ENCODE results near the gene PEX26. TPM values are rescaled to one million over a fixed set of nuclear protein-coding genes. Genes with fewer than 3 reads are reported as not detected.

The PEX26 gene
- total RNA-seq, 1 experiment from 2014 or later: 21.9 TPM

DNA sequence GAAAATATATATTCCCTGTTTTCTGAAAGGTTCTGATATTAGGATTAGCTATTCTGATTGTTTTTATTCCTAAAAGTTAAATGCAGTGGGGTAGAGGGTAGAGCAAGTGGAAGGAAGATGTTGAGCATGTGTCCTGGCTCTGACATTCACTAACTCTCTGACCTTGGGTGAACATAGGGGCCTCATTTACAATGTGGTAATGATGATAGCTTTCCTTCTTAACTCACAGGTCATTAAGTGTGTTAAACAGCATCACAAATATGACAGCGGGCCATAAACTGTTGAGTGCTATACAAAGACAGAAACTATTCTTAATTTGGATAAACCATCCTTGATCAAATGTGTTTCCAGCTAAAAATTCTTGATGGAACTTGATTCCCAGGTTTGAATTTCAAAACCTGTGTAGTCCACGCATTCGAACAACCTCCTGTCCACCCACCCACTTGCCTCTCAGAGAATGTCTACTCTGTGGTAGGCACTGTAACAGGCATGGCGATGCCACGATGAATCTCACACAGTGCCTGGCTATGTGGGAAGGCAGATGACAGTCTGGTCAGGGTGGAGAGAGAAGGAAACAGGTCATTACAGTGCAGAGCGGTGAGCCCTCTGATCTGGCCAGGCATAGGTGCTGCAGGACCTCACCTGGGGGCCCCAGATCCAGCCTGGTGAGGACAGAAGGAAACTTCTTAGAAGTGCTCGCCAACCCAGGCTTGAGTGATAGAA, 19.3 kb upstream of the PEX26 start:
- BruUV-seq (replicated peaks): no TSS peak
- Histone ChIP-seq H3K4me1 (ENCODE audit: control insufficient read depth, insufficient read depth, low read length) (no peaks in the 10 kb centered on the region), H3K4me3 (ENCODE audit: low read depth in 2 of 2, low read length in 2 of 2) (no peak overlapping the region), H3K27me3 (ENCODE audit: control insufficient read depth, insufficient read depth, low read length) (no peaks in the 10 kb centered on the region), H3K9me3 (ENCODE audit: control insufficient read depth, insufficient read depth, low read depth, low read length) (no peaks in the 10 kb centered on the region), H3K36me3 (ENCODE audit: control insufficient read depth, insufficient read depth, low read length) (no peaks in the 10 kb centered on the region), H3K27ac (ENCODE audit: low read length) (no peak overlapping the region)
- POLR2A ChIA-PET: interaction anchor here (0.6 kb wide), 1 partner anchor 480 kb away, joined by 5 read pairs; no protein-coding TSS in a partner anchor
- in situ Hi-C loops (cut with HindIII; ENCODE audit: low pct_unique_long_range_greater_than_20kb, low sequenced_read_pairs): no loop called here
- DNase-seq (ENCODE audit: low read depth, low spot score): no peak
- TF ChIP-seq, protein P1, sequence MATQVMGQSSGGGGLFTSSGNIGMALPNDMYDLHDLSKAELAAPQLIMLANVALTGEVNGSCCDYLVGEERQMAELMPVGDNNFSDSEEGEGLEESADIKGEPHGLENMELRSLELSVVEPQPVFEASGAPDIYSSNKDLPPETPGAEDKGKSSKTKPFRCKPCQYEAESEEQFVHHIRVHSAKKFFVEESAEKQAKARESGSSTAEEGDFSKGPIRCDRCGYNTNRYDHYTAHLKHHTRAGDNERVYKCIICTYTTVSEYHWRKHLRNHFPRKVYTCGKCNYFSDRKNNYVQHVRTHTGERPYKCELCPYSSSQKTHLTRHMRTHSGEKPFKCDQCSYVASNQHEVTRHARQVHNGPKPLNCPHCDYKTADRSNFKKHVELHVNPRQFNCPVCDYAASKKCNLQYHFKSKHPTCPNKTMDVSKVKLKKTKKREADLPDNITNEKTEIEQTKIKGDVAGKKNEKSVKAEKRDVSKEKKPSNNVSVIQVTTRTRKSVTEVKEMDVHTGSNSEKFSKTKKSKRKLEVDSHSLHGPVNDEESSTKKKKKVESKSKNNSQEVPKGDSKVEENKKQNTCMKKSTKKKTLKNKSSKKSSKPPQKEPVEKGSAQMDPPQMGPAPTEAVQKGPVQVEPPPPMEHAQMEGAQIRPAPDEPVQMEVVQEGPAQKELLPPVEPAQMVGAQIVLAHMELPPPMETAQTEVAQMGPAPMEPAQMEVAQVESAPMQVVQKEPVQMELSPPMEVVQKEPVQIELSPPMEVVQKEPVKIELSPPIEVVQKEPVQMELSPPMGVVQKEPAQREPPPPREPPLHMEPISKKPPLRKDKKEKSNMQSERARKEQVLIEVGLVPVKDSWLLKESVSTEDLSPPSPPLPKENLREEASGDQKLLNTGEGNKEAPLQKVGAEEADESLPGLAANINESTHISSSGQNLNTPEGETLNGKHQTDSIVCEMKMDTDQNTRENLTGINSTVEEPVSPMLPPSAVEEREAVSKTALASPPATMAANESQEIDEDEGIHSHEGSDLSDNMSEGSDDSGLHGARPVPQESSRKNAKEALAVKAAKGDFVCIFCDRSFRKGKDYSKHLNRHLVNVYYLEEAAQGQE (IDR thresholded peaks at IDR 0.05; ENCODE audit: insufficient read depth in 1 of 2, low read depth in 2 of 2, low read length in 1 of 2): no peak
- TF ChIP-seq SIN3A (IDR thresholded peaks at IDR 0.05; ENCODE audit: borderline replicate concordance, insufficient read depth, low read depth, low read length): no peak
- no peak for TF ChIP-seq POLR2AphosphoS5 (IDR thresholded peaks at IDR 0.05; ENCODE audit: low read depth, low read length)
- TF ChIP-seq, protein P2, sequence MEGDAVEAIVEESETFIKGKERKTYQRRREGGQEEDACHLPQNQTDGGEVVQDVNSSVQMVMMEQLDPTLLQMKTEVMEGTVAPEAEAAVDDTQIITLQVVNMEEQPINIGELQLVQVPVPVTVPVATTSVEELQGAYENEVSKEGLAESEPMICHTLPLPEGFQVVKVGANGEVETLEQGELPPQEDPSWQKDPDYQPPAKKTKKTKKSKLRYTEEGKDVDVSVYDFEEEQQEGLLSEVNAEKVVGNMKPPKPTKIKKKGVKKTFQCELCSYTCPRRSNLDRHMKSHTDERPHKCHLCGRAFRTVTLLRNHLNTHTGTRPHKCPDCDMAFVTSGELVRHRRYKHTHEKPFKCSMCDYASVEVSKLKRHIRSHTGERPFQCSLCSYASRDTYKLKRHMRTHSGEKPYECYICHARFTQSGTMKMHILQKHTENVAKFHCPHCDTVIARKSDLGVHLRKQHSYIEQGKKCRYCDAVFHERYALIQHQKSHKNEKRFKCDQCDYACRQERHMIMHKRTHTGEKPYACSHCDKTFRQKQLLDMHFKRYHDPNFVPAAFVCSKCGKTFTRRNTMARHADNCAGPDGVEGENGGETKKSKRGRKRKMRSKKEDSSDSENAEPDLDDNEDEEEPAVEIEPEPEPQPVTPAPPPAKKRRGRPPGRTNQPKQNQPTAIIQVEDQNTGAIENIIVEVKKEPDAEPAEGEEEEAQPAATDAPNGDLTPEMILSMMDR (IDR thresholded peaks at IDR 0.05): no peak
- no peak for TF ChIP-seq TCF7L2 (IDR thresholded peaks at IDR 0.05; ENCODE audit: low read depth, low read length)
- no peak for ATAC-seq
- CTCF ChIA-PET: no interaction called here
- intact Hi-C loops (cut with micrococcal nuclease; ENCODE audit: unreplicated experiment): no loop called here

DNA sequence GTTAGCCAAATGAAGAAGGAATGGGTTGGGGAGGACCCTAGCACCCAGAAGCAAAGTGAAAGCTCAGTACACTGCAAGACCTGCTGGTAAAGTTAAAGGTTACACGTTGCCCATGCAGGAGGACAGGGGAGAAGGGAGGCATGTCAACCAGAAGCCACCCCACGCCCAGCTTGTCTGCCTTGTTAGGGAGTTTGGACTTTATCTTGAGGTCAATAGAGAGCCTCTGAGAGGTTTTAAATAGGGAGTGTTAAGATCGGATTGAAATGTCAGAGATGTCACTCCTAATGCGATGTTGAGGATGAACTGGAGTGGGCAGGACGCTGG, 18.7 kb upstream of the PEX26 start:
- CTCF ChIA-PET: no interaction called here
- H3K27me3 ChIP-seq (ENCODE audit: control insufficient read depth, insufficient read depth, low read length): no peaks in the 10 kb centered on the region
- no TSS peak for BruUV-seq (replicated peaks)
- no peaks in the 10 kb centered on the region for H3K36me3 ChIP-seq (ENCODE audit: control insufficient read depth, insufficient read depth, low read length)
- DNase-seq (ENCODE audit: low read depth, low spot score) (no peak), ATAC-seq (no peak)
- intact Hi-C loops (cut with micrococcal nuclease; ENCODE audit: unreplicated experiment): no loop called here
- no peak overlapping the region for H3K27ac ChIP-seq (ENCODE audit: low read length)
- H3K4me1 ChIP-seq (ENCODE audit: control insufficient read depth, insufficient read depth, low read length): no peaks in the 10 kb centered on the region
- POLR2A ChIA-PET: interaction anchor here (0.6 kb wide), 1 partner anchor 481 kb away, joined by 5 read pairs; no protein-coding TSS in a partner anchor
- H3K4me3 ChIP-seq (ENCODE audit: low read depth in 2 of 2, low read length in 2 of 2): no peak overlapping the region
- TF ChIP-seq, protein P1 (IDR thresholded peaks at IDR 0.05; ENCODE audit: insufficient read depth in 1 of 2, low read depth in 2 of 2, low read length in 1 of 2): no peak
- TF ChIP-seq SIN3A (IDR thresholded peaks at IDR 0.05; ENCODE audit: borderline replicate concordance, insufficient read depth, low read depth, low read length) (no peak), POLR2AphosphoS5 (IDR thresholded peaks at IDR 0.05; ENCODE audit: low read depth, low read length) (no peak)
- no peaks in the 10 kb centered on the region for H3K9me3 ChIP-seq (ENCODE audit: control insufficient read depth, insufficient read depth, low read depth, low read length)
- in situ Hi-C loops (cut with HindIII; ENCODE audit: low pct_unique_long_range_greater_than_20kb, low sequenced_read_pairs): no loop called here
